HL-60 (cell line): ENCODE data around the gene DPP10.

ENCODE experiments used
- SPI1 ChIP-seq: IDR thresholded peaks from 2 replicates; pipeline ENCODE4 v1.6.1; 2012; ENCODE audit warnings: low read depth, mild to moderate bottlenecking, borderline replicate concordance
- TF ChIP-seq, protein P1 (sequence below): IDR thresholded peaks from one replicate; pipeline ENCODE4 v1.5.1; 2011; ENCODE audit warnings: low read length, control low read depth, inconsistent platforms; ENCODE audit not compliant: insufficient read depth

DNA sequence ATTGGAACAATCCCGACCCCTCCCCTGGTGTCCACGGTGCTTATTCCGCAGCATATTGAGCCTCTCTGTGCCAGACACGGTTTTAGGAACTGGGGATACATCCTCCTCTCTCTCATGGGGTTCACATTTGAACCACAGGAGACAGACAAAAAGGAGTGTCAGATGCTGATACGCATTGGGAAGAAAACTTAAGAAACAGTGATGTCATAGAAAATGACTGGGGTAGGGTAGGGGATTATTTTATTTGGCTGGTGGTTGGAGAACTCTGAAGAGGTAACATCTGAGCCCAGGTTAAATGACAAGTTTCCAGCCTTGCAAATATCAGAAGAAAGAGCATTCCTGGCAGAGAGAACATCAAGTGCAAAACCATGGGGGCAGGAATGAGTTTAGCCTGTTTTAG is 344.5 kb downstream of the DPP10 start:
- TF ChIP-seq, protein P1, sequence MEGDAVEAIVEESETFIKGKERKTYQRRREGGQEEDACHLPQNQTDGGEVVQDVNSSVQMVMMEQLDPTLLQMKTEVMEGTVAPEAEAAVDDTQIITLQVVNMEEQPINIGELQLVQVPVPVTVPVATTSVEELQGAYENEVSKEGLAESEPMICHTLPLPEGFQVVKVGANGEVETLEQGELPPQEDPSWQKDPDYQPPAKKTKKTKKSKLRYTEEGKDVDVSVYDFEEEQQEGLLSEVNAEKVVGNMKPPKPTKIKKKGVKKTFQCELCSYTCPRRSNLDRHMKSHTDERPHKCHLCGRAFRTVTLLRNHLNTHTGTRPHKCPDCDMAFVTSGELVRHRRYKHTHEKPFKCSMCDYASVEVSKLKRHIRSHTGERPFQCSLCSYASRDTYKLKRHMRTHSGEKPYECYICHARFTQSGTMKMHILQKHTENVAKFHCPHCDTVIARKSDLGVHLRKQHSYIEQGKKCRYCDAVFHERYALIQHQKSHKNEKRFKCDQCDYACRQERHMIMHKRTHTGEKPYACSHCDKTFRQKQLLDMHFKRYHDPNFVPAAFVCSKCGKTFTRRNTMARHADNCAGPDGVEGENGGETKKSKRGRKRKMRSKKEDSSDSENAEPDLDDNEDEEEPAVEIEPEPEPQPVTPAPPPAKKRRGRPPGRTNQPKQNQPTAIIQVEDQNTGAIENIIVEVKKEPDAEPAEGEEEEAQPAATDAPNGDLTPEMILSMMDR = no peak
- TF ChIP-seq SPI1 = no peak
